Islet precursor cell (in vitro differentiated cells): Measurements from ENCODE around the gene SERINC2.
"Not testable (repeated sequence)": the region's sequence is repeated elsewhere in the genome, so short reads cannot be mapped to it uniquely, and the experiment has no call there.

Experiments
- DNase-seq: peaks from one replicate; pipeline ENCODE4 v3.0.0-alpha.2; 2018

Gene SERINC2

DNA sequence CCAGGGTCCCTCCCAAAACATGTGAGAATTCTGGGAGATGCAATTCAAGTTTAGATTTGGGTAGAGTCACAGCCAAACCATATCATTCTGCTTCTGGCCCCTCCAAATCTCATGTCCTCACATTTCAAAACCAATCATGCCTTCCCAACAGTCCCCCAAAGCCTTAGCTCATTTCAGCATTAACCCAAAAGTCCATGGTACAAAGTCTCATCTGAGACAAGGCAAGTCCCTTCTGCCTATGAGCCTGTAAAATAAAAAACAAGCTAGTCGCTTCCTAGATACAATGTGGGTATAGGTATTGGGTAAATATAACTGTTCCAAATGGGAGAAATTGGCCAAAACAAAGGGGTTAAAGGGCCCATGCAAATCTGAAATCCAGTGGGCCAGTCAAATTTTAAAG lies 59.7 kb downstream of the SERINC2 start:
- not testable (repeated sequence) for DNase-seq

DNA sequence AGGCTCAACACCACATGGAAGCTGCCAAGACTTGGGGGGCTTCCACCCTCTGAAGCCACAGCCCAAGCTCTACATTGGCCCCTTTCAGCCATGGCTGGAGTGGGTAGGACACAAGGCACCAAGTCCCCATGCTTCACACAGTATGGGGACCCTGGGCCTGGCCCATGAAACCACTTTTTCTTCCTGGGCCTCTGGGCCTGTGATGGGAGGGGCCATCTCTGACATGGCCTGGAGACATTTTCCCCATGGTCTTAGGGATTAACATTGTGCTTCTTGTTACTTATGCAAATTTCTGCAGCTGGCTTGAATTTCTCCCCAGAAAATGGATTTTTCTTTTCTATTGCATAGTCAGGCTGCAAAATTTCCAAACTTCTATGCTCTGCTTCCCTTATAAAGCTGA lies 60.5 kb downstream of the SERINC2 start:
- DNase-seq = not testable (repeated sequence)

DNA sequence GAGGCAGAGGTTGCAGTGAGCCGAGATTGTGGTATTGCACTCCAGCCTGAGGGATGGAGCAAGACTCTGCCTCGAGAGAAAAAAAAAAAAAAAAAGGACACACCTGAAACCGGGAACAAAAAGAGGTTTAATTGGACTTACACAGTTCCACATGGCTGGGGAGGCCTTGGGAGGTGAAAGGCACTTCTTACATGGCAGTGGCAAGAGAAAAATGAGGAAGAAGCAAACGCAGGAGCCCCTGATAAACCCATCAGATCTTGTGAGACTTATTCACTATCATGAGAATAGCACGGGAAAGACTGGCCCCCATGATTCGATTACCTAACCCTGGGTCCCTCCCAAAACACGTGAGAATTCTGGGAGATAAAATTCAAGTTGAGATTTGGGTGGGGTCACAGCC lies 61.6 kb downstream of the SERINC2 start:
- not testable (repeated sequence) for DNase-seq

- peak; percentile 93 for DNase-seq
These were observed 64.2 kb downstream of the SERINC2 start for GRCh38 chr1:31476891-31477846.

- DNase-seq = no peak
These were observed 65.2 kb downstream of the SERINC2 start for GRCh38 chr1:31478167-31478566.

DNA sequence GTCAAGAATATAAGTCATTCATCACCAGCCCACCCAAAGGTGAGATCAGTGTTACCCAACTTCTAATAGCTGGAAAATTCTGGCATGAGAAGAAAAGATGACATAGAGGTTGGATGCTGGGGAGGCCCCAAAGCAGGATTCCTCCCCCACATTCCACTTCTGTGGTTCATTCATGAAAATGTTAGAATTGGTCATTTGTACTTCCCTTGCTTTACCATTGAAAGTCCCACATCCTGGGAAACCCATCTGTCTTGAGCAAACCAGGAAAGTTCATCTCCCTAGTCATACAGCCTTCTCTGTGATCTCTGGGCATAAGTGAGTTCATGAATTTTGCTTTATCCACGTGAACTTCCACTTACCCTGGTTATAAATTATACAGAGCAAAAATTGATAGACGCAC lies 66.8 kb downstream of the SERINC2 start:
- no peak for DNase-seq

- DNase-seq = not testable (repeated sequence)
These were observed 67.4 kb downstream of the SERINC2 start for GRCh38 chr1:31480426-31480825.

- DNase-seq = no peak
These were observed 69.5 kb downstream of the SERINC2 start for GRCh38 chr1:31482482-31483011.

- no peak for DNase-seq
These were observed 70.3 kb downstream of the SERINC2 start for GRCh38 chr1:31483012-31483946.
